ENCODE data around the gene HORMAD1.
"Not testable (repeated sequence)": the region's sequence is repeated elsewhere in the genome, so short reads cannot be mapped to it uniquely, and the experiment has no call there.

HORMAD1 gene

GRCh38 chr1:150696995-150697927, 23.4 kb downstream of the HORMAD1 start, which contains the start of gene GOLPH3L:
Gene GOLPH3L, minus strand, starts transcription at chr1:150697154. Its CDS starts 2,316 bp downstream, at chr1:150694838.
- DNase-seq = peak; percentile 98 to 99

GRCh38 chr1:150696590-150696989, 24.1 kb downstream of the HORMAD1 start:
- no peak for DNase-seq

GRCh38 chr1:150696162-150696561, 24.5 kb downstream of the HORMAD1 start:
- no peak for DNase-seq

GRCh38 chr1:150695561-150695960, 25.1 kb downstream of the HORMAD1 start:
- no peak for DNase-seq

- no peak for DNase-seq
These were observed 28.0 kb downstream of the HORMAD1 start for GRCh38 chr1:150692720-150693119.

- no peak for DNase-seq
These were observed 31.9 kb downstream of the HORMAD1 start for GRCh38 chr1:150688763-150689162.

GRCh38 chr1:150686275-150686674, 34.4 kb downstream of the HORMAD1 start:
- DNase-seq = no peak

- DNase-seq = no peak
These were observed 36.8 kb downstream of the HORMAD1 start for GRCh38 chr1:150683914-150684313.

GRCh38 chr1:150678988-150679387, 41.7 kb downstream of the HORMAD1 start:
- DNase-seq = no peak

- no peak for DNase-seq
These were observed 45.8 kb downstream of the HORMAD1 start for GRCh38 chr1:150674881-150675280.

- DNase-seq = no peak
These were observed 57.4 kb downstream of the HORMAD1 start for GRCh38 chr1:150663321-150663720.

- no peak for DNase-seq
These were observed 57.9 kb downstream of the HORMAD1 start for GRCh38 chr1:150662811-150663210.

GRCh38 chr1:150661156-150661555, 59.5 kb downstream of the HORMAD1 start:
- no peak for DNase-seq

- DNase-seq = no peak
These were observed 60.1 kb downstream of the HORMAD1 start for GRCh38 chr1:150660584-150660983.

GRCh38 chr1:150657064-150657463, 63.6 kb downstream of the HORMAD1 start:
- not testable (repeated sequence) for DNase-seq

- not testable (repeated sequence) for DNase-seq
These were observed 66.1 kb downstream of the HORMAD1 start for GRCh38 chr1:150654635-150655034.

- DNase-seq = no peak
These were observed 70.5 kb downstream of the HORMAD1 start for GRCh38 chr1:150650193-150650592.

GRCh38 chr1:150649441-150650075, 71.1 kb downstream of the HORMAD1 start:
- no peak for DNase-seq
